Nephron (organoid): Measurements from ENCODE around the gene FKBP9.
"Not testable (repeated sequence)": the region's sequence is repeated elsewhere in the genome, so short reads cannot be mapped to it uniquely, and the experiment has no call there.

Experiments
- H3K27ac Mint-ChIP-seq, 3 experiments: 2 replicates each; pipeline ENCODE4 v1.8.0; 2020; ENCODE audit warnings: mixed read lengths in 3 of 3, mild to moderate bottlenecking in 2 of 3, moderate library complexity in 1 of 3
- H3K27me3 Mint-ChIP-seq: 2 replicates; pipeline ENCODE4 v1.8.0; 2021; ENCODE audit warnings: low read depth, mild to moderate bottlenecking, moderate library complexity, mixed read lengths
- H3K36me3 Mint-ChIP-seq: 2 replicates; pipeline ENCODE4 v1.8.0; 2020; ENCODE audit warnings: low read depth, mixed read lengths
- H3K4me1 Mint-ChIP-seq: 2 replicates; pipeline ENCODE4 v1.8.0; 2020; ENCODE audit warnings: mixed read lengths
- H3K4me3 Mint-ChIP-seq, 3 experiments: 2 replicates each; pipeline ENCODE4 v1.8.0; 2020; ENCODE audit warnings: mild to moderate bottlenecking in 3 of 3, mixed read lengths in 3 of 3, moderate library complexity in 2 of 3
- H3K9me3 Mint-ChIP-seq: 2 replicates; pipeline ENCODE4 v1.8.0; 2020; ENCODE audit warnings: mixed read lengths

FKBP9 gene

GRCh38 chr7:32971967-32972366 lies 14.7 kb downstream of the FKBP9 start:
- not testable (repeated sequence) for H3K27me3 Mint-ChIP-seq, H3K9me3 Mint-ChIP-seq, H3K4me3 Mint-ChIP-seq
- H3K27ac Mint-ChIP-seq: peak overlapping the region in 1 of 3 experiments; percentile 80
- peaks cover 21% of the 10 kb centered on the region for H3K4me1 Mint-ChIP-seq
- peaks cover 21% of the 10 kb centered on the region for H3K36me3 Mint-ChIP-seq

- H3K4me1 Mint-ChIP-seq, H3K27ac Mint-ChIP-seq, H3K9me3 Mint-ChIP-seq, H3K27me3 Mint-ChIP-seq, H3K4me3 Mint-ChIP-seq: not testable (repeated sequence)
- H3K36me3 Mint-ChIP-seq: peaks cover 28% of the 10 kb centered on the region
Observed at GRCh38 chr7:32977159-32977558, 19.9 kb downstream of the FKBP9 start.

GRCh38 chr7:32979246-32979645 lies 22.0 kb downstream of the FKBP9 start:
- peaks cover 34% of the 10 kb centered on the region for H3K36me3 Mint-ChIP-seq
- not testable (repeated sequence) for H3K4me1 Mint-ChIP-seq, H3K9me3 Mint-ChIP-seq, H3K27me3 Mint-ChIP-seq, H3K4me3 Mint-ChIP-seq, H3K27ac Mint-ChIP-seq

DNA sequence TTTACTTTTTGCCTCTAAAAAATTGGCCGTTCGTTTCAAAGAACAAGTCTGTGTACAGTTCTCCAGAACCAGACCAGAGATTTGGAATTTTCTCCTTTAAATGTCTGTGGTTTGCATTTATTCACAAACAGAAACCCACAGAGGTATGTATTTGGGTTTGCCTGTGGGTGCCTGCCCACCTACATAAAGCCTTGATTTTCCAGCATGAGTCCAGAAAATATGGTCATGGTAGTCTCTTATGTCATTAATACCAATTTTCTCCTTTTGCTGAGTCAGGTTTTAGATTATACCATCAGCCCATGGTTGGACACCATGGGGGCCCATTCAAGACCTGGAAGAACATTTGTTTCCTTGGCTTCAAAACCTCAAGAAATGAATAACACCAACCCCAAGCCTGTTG lies 22.7 kb downstream of the FKBP9 start:
- H3K27ac Mint-ChIP-seq, H3K4me1 Mint-ChIP-seq, H3K27me3 Mint-ChIP-seq, H3K9me3 Mint-ChIP-seq, H3K4me3 Mint-ChIP-seq: not testable (repeated sequence)
- peaks cover 40% of the 10 kb centered on the region for H3K36me3 Mint-ChIP-seq

DNA sequence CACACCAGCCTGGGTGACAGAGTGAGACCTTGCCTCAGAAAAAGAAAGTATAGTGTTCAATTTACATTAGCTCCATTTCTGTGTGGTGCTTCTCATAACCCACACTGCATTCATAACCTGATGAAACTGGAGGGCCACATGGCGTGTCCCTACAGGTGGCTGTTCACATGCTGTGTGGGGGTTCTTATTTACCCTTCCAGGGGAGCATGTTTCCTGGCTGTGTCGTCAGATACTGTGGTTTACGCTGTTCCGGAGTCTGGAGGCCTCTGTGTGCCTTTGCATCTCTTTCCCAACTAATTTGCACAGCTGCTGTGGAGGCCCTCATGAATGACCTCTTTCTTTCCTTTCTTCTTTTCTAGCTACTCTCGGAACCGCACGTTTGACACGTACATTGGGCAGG lies 30.9 kb downstream of the FKBP9 start:
- not testable (repeated sequence) for H3K27me3 Mint-ChIP-seq, H3K4me3 Mint-ChIP-seq, H3K9me3 Mint-ChIP-seq
- Mint-ChIP-seq H3K36me3 (peaks cover 25% of the 10 kb centered on the region), H3K27ac (peak overlapping the region in 1 of 3 experiments; percentile 65), H3K4me1 (peaks cover 21% of the 10 kb centered on the region)

GRCh38 chr7:32991068-32991585 lies 33.9 kb downstream of the FKBP9 start:
- Mint-ChIP-seq H3K4me3 (peak overlapping the region in 1 of 3 experiments; percentile 36), H3K4me1 (peaks cover 18% of the 10 kb centered on the region), H3K36me3 (peaks cover 18% of the 10 kb centered on the region), H3K27ac (peak overlapping the region; percentile 97 to 99 (median 97))
- not testable (repeated sequence) for H3K9me3 Mint-ChIP-seq, H3K27me3 Mint-ChIP-seq

- not testable (repeated sequence) for H3K9me3 Mint-ChIP-seq, H3K27me3 Mint-ChIP-seq, H3K4me3 Mint-ChIP-seq
- H3K36me3 Mint-ChIP-seq: peaks cover 15% of the 10 kb centered on the region
- peaks cover 18% of the 10 kb centered on the region for H3K4me1 Mint-ChIP-seq
- H3K27ac Mint-ChIP-seq: peak overlapping the region in 1 of 3 experiments; percentile 99
Observed at GRCh38 chr7:32991975-32992700, 34.9 kb downstream of the FKBP9 start.

GRCh38 chr7:32992750-32993149 lies 35.5 kb downstream of the FKBP9 start:
- H3K9me3 Mint-ChIP-seq: not testable (repeated sequence)

DNA sequence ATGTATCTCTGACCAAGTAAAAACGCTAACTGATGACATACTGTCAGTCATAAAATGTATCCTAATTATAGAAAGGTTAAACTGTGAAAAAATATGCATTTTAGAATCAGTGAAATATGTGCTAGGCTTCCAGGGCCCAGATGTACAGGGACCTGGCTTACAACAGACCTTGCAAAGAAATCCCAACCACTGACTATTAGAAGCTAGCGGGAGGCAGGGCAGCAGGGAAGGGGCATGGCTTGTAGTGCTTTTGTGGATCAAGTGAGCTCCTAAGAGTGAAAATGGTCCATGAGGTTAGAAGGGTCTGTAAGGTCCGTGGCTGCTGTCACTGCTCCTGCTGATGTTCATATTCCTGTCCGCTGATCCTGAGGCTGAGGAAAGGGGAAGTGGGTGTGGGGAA lies 40.7 kb downstream of the FKBP9 start:
- not testable (repeated sequence) for H3K36me3 Mint-ChIP-seq, H3K9me3 Mint-ChIP-seq, H3K27me3 Mint-ChIP-seq
- H3K4me1 Mint-ChIP-seq: peaks cover 31% of the 10 kb centered on the region
- peak overlapping the region; percentile 98 to 100 (median 99) for H3K27ac Mint-ChIP-seq
- peak overlapping the region; percentile 19 to 62 (median 59) for H3K4me3 Mint-ChIP-seq

More at GRCh38 chr7:32992750-32993149, 35.5 kb downstream of the FKBP9 start:
- not testable (repeated sequence) for H3K27ac Mint-ChIP-seq, H3K27me3 Mint-ChIP-seq, H3K4me3 Mint-ChIP-seq
- H3K36me3 Mint-ChIP-seq: peaks cover 15% of the 10 kb centered on the region
- peaks cover 20% of the 10 kb centered on the region for H3K4me1 Mint-ChIP-seq

- H3K27ac Mint-ChIP-seq: peak overlapping the region; percentile 98 to 100 (median 99)
Observed at GRCh38 chr7:32998361-32999171, 41.3 kb downstream of the FKBP9 start.

DNA sequence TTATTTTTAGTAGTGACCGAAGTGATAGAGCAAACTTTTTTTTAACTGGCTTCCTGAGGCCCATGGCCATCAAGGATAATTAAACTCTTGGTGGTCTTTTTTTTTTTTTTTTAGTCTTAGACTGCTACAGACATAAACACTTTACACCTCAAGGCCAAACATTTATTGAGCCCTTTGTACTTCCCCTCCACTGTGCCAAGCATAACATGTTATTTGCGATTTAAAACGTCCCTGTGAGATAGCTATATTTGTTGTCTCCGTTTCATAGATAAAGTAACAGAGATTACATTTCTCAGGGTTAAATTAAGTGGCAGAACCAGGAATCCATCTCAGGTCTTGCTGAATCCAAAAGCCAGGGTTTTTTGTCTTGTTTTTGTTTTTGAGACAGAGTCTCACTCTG lies 42.1 kb downstream of the FKBP9 start:
- peaks cover 25% of the 10 kb centered on the region for H3K4me1 Mint-ChIP-seq
- peak overlapping the region; percentile 98 to 100 (median 99) for H3K27ac Mint-ChIP-seq
- H3K27me3 Mint-ChIP-seq, H3K9me3 Mint-ChIP-seq: not testable (repeated sequence)
- H3K36me3 Mint-ChIP-seq: peaks cover 17% of the 10 kb centered on the region
- peak overlapping the region; percentile 51 to 62 (median 59) for H3K4me3 Mint-ChIP-seq

More at GRCh38 chr7:32998361-32999171, 41.3 kb downstream of the FKBP9 start:
- not testable (repeated sequence) for H3K36me3 Mint-ChIP-seq, H3K27me3 Mint-ChIP-seq, H3K9me3 Mint-ChIP-seq
- peak overlapping the region; percentile 51 to 62 (median 59) for H3K4me3 Mint-ChIP-seq
- H3K4me1 Mint-ChIP-seq: peaks cover 25% of the 10 kb centered on the region

GRCh38 chr7:33003111-33003510 lies 45.9 kb downstream of the FKBP9 start:
- not testable (repeated sequence) for H3K27me3 Mint-ChIP-seq, H3K9me3 Mint-ChIP-seq, H3K4me3 Mint-ChIP-seq, H3K27ac Mint-ChIP-seq
- peaks cover 20% of the 10 kb centered on the region for H3K4me1 Mint-ChIP-seq
- peaks cover 32% of the 10 kb centered on the region for H3K36me3 Mint-ChIP-seq

GRCh38 chr7:33004104-33004616 lies 46.9 kb downstream of the FKBP9 start:
- Mint-ChIP-seq H3K36me3 (peaks cover 35% of the 10 kb centered on the region), H3K27ac (peak overlapping the region in 2 of 3 experiments; percentile 30 to 35)
- H3K4me1 Mint-ChIP-seq, H3K9me3 Mint-ChIP-seq, H3K27me3 Mint-ChIP-seq, H3K4me3 Mint-ChIP-seq: not testable (repeated sequence)

DNA sequence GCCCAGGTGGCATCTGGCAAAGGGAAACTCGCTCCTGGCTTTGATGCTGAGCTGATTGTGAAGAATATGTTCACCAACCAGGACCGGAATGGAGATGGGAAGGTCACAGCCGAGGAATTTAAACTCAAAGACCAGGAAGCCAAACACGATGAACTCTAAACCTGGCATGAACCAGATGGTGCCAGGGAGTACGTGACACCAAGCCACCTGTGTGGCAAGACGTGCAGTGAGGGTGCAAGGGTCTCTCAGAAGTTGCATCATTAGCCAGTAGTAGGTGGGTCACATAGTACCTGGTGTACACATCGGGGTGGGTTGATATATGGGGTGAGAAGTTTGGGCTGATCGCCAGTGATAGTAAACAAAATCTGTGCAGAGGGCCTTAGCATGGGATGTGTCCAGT lies 48.0 kb downstream of the FKBP9 start:
- H3K4me1 Mint-ChIP-seq, H3K4me3 Mint-ChIP-seq, H3K27ac Mint-ChIP-seq, H3K9me3 Mint-ChIP-seq, H3K27me3 Mint-ChIP-seq: not testable (repeated sequence)
- peaks cover 40% of the 10 kb centered on the region for H3K36me3 Mint-ChIP-seq

DNA sequence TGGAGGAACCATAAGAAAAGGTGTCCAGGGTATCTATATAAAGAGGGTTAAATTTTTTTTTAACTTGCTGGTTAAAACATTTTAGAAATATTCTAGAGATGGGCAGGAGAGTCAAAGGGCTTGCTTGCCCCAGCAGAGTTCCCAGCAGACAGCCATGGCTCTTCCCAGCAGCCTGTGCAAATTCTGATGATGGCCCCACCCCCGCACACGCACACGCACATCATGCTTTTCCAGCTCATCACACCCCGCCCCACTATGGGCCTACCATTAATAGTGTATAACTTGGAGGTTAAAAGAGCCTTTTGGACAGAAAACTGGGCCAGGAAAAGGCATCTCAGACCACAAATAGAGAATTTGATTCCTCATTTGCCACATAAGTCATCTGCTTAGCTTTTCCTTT lies 48.5 kb downstream of the FKBP9 start:
- peaks cover 44% of the 10 kb centered on the region for H3K36me3 Mint-ChIP-seq
- not testable (repeated sequence) for H3K27ac Mint-ChIP-seq, H3K4me1 Mint-ChIP-seq, H3K27me3 Mint-ChIP-seq, H3K4me3 Mint-ChIP-seq, H3K9me3 Mint-ChIP-seq
